Measurements from ENCODE around the gene SNF8. TPM values are rescaled to one million over a fixed set of nuclear protein-coding genes. Genes with fewer than 3 reads are reported as not detected.

Gene SNF8
- total RNA-seq, 2 donors from 2014 or later = 118 to 121 TPM

- H3K4me1 ChIP-seq (ENCODE audit: control insufficient read depth in 1 of 2, low read depth in 2 of 2) = peaks cover 8 to 16% of the 10 kb centered on the region in 2 donors
- peaks cover 3% of the 10 kb centered on the region for H3K36me3 ChIP-seq
- TF ChIP-seq CTCF (IDR thresholded peaks at IDR 0.05) = no peak
- no peak overlapping the region for H3K4me3 ChIP-seq
- no peak overlapping the region for H3K27ac ChIP-seq
- no peak for DNase-seq (ENCODE audit: low spot score)
- H3K9me3 ChIP-seq = no peaks in the 10 kb centered on the region
- no peak for ATAC-seq (ENCODE audit: insufficient number of reproducible peaks, low FRiP score, low read depth)
- no peaks in the 10 kb centered on the region for H3K27me3 ChIP-seq (replicated peaks; ENCODE audit: insufficient read depth)
These were observed 54.6 kb downstream of the SNF8 start for GRCh38 chr17:48890086-48890485.

GRCh38 chr17:48883171-48883570, 61.5 kb downstream of the SNF8 start:
- Histone ChIP-seq H3K36me3 (no peaks in the 10 kb centered on the region), H3K27ac (no peak overlapping the region), H3K4me1 (ENCODE audit: control insufficient read depth in 1 of 2, low read depth in 2 of 2) (peaks cover 0 to 4% of the 10 kb centered on the region in 2 donors), H3K27me3 (replicated peaks; ENCODE audit: insufficient read depth) (no peaks in the 10 kb centered on the region), H3K9me3 (no peaks in the 10 kb centered on the region), H3K4me3 (no peak overlapping the region)
- ATAC-seq (ENCODE audit: insufficient number of reproducible peaks, low FRiP score, low read depth) (no peak), DNase-seq (ENCODE audit: low spot score) (no peak)
- no peak for TF ChIP-seq CTCF (IDR thresholded peaks at IDR 0.05)

GRCh38 chr17:48882272-48882671, 62.4 kb downstream of the SNF8 start:
- no peaks in the 10 kb centered on the region for H3K36me3 ChIP-seq
- H3K27ac ChIP-seq = no peak overlapping the region
- H3K9me3 ChIP-seq = no peaks in the 10 kb centered on the region
- H3K4me3 ChIP-seq = no peak overlapping the region
- no peak for TF ChIP-seq CTCF (IDR thresholded peaks at IDR 0.05)
- DNase-seq (ENCODE audit: low spot score) (no peak), ATAC-seq (ENCODE audit: insufficient number of reproducible peaks, low FRiP score, low read depth) (no peak)
- H3K27me3 ChIP-seq (replicated peaks; ENCODE audit: insufficient read depth) = no peaks in the 10 kb centered on the region
- peaks cover 0 to 4% of the 10 kb centered on the region in 2 donors for H3K4me1 ChIP-seq (ENCODE audit: control insufficient read depth in 1 of 2, low read depth in 2 of 2)

Other genes starting within 250 kb of the SNF8 start
- gene PRAC1, start 222.3 kb downstream of the SNF8 start, total RNA-seq = not detected
- gene PRAC2, start 221.7 kb downstream of the SNF8 start, total RNA-seq = not detected
- not detected for gene HOXB13, start 216.1 kb downstream of the SNF8 start, total RNA-seq
- not detected for gene TTLL6, start 127.6 kb downstream of the SNF8 start, total RNA-seq
- gene CALCOCO2, start 113.8 kb downstream of the SNF8 start, total RNA-seq = 100 to 1,000 TPM; 122 to 192 TPM
- gene ATP5MC1, start 52.1 kb downstream of the SNF8 start, total RNA-seq = 10 to 100 TPM; 43.2 to 54.7 TPM
- 10 to 100 TPM; 63.2 to 90.7 TPM for gene UBE2Z, start 36.4 kb downstream of the SNF8 start, total RNA-seq
- not detected for gene GIP, start 23.8 kb upstream of the SNF8 start, total RNA-seq
- gene IGF2BP1, start 52.5 kb upstream of the SNF8 start, total RNA-seq = under 1 TPM in 1 of 2 donors, not detected in 1; 0.07 TPM
- gene B4GALNT2, start 187.9 kb upstream of the SNF8 start, total RNA-seq = not detected

All from thoracic aorta (tissue), 2 donors.